Measurements from ENCODE around the gene IL12RB1.
A peak's percentile ranks its signal among the peaks of the same experiment; 100 is the strongest.

The IL12RB1 gene

DNA sequence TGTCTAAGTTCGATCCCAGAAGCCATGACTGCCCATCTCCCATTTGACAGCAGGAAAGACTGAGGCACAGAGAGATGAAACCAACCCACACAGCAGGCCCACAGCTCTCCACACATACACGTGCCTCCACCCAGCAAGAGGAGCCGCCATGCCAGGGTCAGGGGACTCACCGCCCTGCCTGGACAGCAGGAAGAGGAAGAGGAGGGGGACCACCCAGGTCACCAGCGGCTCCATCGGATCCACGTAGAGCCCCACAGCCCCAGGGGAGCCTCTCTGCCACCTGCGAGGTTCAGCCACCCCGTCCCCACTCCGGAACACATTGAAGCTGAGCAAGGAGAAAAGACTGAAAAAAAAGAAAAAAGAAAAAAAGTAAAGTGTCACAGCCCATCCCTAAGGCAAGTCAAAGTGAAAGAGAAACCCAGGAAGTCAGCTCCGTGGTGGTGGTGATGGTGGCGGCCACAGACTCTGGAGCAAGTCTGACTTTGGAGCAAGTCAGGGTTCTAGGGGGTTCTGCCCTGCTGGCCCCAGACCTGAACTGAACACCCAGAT, at the start of gene IL12RB1:
TSS of gene IL12RB1 (minus strand) at position 345 of the 549 bp plus-strand sequence. CDS start at position 234, 111 bp downstream.
- no peak for DNase-seq (ENCODE audit: low spot score)

GRCh38 chr19:18135712-18136584, 49.2 kb upstream of the IL12RB1 start:
- no peak for DNase-seq (ENCODE audit: low spot score)

DNA sequence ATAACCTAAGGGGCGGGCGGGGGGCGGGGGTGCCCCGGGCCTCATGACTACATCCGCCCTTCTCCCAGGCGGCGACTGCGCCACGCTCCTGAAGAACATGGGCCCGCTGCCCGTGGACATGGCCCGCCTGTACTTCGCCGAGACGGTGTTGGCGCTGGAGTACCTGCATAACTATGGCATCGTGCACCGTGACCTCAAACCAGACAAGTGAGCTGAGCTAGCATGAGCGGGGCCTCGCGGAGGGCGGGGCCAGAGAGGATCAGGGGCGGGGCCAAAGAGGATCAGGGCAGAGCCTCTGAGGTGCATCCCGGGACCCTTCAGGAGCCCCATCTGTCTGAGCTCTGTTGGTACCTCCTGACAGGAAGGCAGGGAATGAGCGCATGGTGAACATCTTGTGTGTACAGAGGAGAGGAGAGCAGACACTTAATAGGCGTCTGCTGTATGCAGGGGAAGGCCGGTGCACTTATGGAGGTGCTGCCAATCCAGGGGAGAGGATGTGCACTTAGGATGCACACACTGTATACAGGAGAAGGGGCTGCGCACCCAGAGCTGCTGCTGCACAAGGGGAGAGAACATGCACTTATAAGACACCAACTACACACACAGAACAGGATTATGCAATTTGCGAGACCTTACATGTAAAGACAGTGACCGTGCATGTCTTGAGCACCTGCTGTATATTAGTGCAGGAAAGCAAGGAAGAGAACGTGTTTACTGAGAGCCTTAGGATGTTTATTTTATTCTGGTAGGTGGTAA, 45.3 kb upstream of the IL12RB1 start:
- no peak for DNase-seq (ENCODE audit: low spot score)

DNA sequence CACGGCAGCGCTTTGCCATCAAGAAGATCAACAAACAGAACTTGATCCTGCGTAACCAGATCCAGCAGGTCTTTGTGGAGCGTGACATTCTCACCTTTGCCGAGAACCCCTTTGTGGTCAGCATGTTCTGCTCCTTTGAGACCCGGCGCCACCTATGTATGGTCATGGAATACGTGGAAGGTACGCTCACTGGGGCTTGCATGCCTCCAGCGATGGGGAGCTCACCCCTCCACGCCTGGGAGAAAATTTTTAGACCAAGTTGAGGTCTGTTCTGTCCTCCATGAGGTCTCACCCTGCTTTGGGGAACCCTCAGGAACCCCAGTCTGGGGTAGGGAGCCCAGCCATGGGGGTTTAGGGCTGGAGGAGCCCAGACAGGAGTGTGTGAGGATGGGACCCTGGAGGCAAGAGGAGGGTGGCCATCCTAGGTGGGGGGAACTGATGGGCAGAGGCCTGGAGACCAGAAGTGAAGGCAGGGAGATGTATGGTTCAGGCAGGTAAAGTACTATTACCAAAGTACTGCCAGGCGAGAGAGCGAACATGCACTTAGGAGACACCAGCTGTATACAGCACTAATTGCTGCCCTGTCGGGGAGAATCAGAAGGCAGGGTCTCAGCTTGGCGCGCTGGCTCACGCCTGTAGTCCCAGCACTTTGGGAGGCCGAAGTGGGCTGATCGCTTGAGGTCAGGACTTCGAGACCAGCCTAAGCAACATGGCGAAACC, 43.9 kb upstream of the IL12RB1 start:
- DNase-seq (ENCODE audit: low spot score), result no peak

- DNase-seq (ENCODE audit: low spot score), result no peak
Measured at GRCh38 chr19:18128805-18129204, 42.1 kb upstream of the IL12RB1 start.

DNA sequence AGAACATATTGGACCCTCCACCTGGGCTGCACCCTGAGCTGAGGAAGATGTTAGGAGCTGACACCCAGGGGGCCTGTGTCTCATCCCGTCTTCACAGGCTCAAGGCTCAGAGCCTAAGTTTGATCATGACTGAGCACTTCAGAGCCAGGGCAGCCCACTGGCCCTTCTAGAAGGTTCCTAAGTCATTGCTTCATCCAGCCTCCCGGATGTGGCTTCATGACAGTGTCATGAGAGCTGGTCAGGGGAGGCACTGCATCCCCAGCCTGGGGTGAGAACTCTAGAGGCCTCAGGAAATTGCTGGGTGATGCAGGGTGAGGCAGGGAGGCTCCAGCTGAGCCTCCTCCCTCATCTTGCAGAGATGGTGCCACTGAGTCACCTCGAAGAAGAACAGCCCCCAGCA, 41.3 kb upstream of the IL12RB1 start:
- DNase-seq (ENCODE audit: low spot score), result no peak

DNA sequence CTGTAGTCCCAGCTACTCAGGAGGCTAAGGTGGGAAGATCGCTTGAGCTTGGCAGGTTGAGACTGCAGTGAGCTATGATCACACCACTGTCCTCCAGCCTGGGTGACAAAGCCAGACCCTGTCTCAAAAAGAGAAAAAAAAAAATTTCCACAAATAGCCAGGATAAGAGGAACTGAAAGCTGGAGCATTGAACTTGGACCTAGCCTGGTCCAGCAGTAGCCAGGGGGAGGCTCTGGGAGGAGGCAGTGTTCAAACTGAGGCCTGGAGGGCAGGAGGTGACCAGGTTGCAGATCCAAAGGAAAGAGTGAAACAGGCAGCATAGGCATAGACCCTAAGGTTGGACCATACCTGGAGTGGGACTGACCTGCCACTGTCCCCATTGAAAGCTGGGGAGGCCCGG, 39.4 kb upstream of the IL12RB1 start:
- no peak for DNase-seq (ENCODE audit: low spot score)

DNA sequence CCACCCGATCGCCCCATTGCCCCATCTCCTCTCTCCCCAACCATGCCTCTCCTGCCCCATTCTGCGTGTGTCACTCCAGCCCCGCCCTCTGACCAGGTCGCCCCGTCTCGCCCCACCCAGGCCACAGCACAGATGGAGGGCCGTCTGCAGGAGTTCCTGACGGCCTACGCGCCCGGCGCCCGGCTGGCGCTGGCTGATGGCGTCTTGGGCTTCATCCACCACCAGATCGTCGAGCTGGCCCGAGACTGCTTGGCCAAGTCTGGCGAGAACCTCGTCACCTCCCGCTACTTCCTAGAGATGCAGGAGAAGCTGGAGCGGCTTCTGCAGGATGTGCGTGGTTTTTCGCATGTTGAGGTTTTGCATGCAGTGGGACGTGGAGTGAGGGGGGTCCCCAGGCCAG, 37.1 kb upstream of the IL12RB1 start:
- DNase-seq (ENCODE audit: low spot score), result no peak

DNA sequence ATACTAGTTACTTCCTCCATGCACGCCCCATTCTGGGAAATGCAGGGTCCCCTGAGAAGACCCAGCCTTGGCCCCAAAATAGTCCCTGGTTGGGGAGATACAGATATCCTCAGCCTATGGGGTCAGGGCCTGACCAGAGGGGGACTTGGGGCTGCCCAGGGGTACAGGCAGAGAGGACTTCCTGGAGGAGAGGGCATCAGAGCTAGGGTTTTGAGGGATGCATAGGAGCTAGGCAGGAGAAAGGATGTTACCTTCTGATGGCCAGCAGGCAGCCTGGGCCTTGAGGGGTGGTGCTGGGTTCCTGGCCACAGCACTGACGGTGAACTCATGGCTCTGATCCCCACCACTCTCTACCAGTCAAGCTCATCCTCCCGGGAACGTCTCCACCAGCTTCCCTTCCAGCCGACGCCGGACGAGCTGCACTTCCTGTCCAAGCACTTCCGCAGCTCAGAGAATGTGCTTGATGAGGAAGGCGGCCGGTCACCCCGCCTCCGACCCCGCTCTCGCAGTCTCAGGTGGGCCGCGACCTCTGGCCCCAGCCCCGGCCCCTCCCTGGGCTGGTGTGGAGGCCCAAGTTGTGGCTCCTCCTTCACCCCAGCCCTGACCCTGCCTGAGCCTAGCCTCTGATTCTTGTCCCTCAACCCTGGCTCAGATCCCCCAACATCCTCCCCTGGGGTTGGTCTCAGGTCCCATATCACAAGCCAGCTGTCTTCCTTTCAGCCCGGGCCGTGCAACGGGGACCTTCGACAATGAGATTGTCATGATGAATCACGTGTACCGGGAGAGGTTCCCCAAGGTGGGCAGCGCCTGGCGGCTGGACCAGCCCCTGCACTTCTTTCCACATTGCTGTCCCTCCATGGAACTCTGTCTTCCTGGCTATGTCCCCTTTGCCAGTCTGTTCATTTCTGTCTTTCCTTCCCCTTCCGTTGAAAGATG, 36.4 kb upstream of the IL12RB1 start:
- DNase-seq (ENCODE audit: low spot score), result no peak

DNA sequence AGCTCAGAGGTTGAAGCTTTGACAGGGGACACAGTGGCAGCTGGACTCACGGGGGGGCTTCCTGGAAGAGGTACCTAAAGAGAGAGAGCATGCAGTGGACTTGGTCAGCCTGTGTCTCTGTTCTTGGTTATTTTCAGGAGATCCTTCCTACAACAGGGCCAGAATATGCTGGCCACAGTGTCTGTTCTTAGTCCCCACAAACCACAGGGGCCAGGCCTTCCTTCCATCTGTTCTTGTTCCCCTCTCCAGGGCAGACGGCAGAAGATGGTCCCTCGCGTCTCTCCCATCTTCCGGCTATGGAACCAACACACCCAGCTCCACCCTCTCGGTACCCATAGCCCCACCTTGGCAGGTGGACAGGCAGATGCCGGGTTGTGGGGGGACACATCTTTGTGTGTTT, 35.7 kb upstream of the IL12RB1 start:
- DNase-seq (ENCODE audit: low spot score), result no peak

- DNase-seq (ENCODE audit: low spot score), result no peak
Measured at GRCh38 chr19:18121166-18121565, 34.4 kb upstream of the IL12RB1 start.

GRCh38 chr19:18120127-18120526, 33.4 kb upstream of the IL12RB1 start:
- DNase-seq (ENCODE audit: low spot score), result no peak

- DNase-seq (ENCODE audit: low spot score), result no peak
Measured at GRCh38 chr19:18119717-18120105, 33.0 kb upstream of the IL12RB1 start.

GRCh38 chr19:18119013-18119716, 32.4 kb upstream of the IL12RB1 start:
- DNase-seq (ENCODE audit: low spot score), result no peak

DNA sequence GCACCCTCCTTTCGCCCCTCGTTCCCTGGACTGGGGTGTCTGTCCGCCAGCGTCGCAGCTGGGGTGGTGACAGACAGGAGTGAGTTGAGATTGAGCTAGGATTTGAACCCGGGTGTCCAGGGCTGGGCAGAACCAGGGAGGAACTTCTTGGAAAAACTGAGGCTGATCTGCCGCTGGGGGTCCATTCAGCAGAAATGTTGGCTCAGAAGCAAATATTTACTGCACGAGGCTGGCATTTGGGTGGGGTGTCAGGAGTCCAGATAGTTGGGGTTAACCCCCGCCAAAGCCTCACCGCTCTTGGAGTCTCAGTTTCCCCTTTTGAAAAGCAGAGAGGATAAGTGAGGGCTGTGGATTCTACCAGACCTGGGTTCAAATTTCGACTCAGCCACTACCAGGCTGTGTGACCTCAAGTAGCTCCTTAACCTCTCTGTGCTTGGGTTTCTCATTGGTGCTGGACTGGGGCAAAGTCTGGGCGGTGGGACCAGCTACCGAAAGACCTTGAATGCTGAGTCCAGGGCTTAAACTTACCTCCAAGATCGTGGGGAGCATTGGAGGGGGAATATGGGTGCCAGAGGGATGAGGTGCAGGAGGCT, 31.8 kb upstream of the IL12RB1 start:
- DNase-seq (ENCODE audit: low spot score), result no peak

DNA sequence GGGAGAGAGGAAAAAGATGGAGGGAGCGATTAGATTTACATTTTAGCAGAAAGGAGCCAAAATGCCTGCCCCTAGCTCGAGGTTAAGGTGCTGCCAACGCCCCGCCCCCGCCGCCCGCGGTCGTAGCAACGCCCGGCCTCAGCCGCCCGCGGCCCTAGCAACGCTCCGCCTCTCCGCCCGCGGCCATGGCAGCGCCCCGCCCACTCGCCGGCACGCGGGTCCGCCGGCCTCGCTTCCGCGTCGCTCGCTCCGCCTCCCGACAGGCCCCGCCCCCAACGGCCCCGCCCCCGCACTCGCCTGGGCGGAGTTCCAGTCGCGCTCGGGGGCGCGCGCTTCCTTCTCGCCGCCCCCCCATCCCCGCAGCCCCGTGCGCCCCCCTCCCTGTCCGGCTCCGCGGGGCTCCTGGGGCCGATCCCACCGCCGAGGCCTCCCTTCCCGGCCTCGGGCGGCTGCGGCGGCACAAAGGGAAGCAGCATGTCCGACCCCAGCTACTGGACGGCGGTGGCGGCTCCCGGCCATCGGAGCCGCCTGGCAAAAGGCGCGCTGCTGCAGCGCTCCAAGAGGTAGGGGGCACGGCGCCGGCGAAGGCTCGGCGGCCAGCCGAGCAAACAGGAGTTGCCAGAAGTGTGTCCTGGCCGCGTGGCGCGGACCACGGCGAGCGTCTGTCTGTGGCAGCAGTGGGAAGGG, 31.1 kb upstream of the IL12RB1 start:
- DNase-seq (ENCODE audit: low spot score), result peak; percentile 88

DNA sequence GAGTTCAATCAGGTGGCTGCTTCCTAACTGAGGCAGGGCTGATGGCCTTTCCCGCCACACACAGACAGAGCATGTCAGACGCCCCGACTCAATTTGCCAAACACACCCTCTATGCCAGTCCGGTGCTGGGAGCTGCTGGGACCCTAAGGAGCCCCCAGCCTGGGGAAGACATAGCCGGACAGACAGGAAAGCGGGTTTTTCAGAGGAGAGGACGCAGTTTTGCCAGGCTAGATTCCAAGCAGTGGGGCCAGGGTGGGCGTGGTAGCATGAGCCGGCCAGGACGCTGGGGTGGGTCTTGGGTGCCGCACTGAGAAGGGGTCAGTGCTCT, 30.6 kb upstream of the IL12RB1 start:
- DNase-seq (ENCODE audit: low spot score), result no peak

DNA sequence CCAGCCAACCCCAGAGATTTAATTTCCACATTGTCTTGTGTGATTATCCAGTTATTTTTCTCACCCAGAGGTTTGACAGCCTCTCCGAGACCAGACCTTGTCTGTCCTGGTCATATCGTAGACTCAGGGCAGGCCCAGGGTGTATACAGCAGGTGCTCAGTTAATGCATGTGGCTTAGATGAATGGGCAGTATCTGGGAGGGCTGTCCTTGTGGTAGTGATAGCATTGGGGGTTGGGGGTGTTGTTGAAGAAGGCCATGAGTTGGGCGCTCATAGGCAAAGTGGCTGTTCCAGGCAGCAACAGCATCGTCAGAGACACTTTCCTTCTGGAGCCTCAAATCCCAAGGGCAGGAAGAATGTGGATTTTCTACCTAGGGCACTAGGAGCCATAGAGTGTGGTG, 27.7 kb upstream of the IL12RB1 start:
- no peak for DNase-seq (ENCODE audit: low spot score)

- no peak for DNase-seq (ENCODE audit: low spot score)
Measured at GRCh38 chr19:18113827-18114226, 27.1 kb upstream of the IL12RB1 start.

GRCh38 chr19:18112989-18113478, 26.3 kb upstream of the IL12RB1 start:
- DNase-seq (ENCODE audit: low spot score), result peak; percentile 87

Data from globus pallidus (tissue), 1 donor.